ENCODE results near the gene GCSH. TPM values are rescaled to one million over a fixed set of nuclear protein-coding genes. Genes with fewer than 3 reads are reported as not detected.

GCSH gene
- total RNA-seq, 4 donors from 2014 or later, result 5.6 to 13.0 (median 8.9) TPM; not detected in 1

DNA sequence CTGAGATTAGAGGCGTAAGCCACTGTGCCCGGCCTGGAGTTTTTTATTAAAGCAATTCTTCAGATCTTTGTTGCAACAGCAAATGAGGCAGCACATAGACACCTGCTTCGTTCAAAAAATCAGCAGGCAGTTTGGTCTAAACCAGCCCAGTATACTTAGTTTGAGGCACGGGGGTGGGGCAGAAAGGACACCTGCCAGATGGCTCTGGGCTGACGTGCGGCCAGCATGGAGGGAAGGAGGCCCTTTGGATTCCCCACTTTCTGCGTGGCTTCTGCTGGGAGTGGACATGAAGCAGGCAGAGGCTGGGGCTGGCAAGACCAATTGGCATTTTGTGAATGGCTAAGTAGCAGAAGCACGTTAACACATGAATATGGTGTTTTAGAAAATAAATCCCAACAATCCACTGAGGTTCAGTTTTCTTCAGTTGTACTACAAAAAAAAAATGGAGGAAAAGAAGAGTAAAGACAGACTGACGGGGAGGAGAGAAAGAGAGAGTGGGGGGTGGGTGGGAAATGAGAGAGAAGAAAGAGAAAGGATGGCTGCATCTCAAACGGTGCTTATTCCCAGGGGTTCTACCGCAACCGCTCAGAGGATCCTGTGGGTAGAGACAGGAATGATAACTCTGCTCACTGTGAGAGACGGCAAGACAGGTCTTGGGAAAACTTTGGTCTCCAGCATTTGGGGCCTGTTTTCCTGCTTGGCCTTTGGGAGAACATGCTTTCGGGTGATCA is 35.5 kb downstream of the GCSH start:
- Histone ChIP-seq H3K27ac (no peak overlapping the region), H3K4me1 (no peaks in the 10 kb centered on the region), H3K4me3 (no peak overlapping the region), H3K9me3 (no peaks in the 10 kb centered on the region), H3K36me3 (no peaks in the 10 kb centered on the region), H3K27me3 (no peaks in the 10 kb centered on the region)
- intact Hi-C loops (cut with DNase I; ENCODE audit: low total_unique reads), result no loop called here
- in situ Hi-C loops (cut with MboI; ENCODE audit: low pct_ligation_motif_present in 1 of 4, low pct_unique_long_range_greater_than_20kb in 1 of 4, low sequenced_read_pairs in 3 of 4), result no loop called here
- WGBS, 2 donors (ENCODE audit: low coverage in 1 of 2), result 84 to 88% methylated on average over 3 to 14 of the region's 14 CpGs
- TF ChIP-seq POLR2A (IDR thresholded peaks at IDR 0.05), result no peak
- TF ChIP-seq, protein P1, sequence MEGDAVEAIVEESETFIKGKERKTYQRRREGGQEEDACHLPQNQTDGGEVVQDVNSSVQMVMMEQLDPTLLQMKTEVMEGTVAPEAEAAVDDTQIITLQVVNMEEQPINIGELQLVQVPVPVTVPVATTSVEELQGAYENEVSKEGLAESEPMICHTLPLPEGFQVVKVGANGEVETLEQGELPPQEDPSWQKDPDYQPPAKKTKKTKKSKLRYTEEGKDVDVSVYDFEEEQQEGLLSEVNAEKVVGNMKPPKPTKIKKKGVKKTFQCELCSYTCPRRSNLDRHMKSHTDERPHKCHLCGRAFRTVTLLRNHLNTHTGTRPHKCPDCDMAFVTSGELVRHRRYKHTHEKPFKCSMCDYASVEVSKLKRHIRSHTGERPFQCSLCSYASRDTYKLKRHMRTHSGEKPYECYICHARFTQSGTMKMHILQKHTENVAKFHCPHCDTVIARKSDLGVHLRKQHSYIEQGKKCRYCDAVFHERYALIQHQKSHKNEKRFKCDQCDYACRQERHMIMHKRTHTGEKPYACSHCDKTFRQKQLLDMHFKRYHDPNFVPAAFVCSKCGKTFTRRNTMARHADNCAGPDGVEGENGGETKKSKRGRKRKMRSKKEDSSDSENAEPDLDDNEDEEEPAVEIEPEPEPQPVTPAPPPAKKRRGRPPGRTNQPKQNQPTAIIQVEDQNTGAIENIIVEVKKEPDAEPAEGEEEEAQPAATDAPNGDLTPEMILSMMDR (IDR thresholded peaks at IDR 0.05), result no peak
- TF ChIP-seq POLR2AphosphoS5 (IDR thresholded peaks at IDR 0.05), result no peak
- TF ChIP-seq EP300 (IDR thresholded peaks at IDR 0.05; ENCODE audit: low read depth), result no peak
- no peak for DNase-seq

DNA sequence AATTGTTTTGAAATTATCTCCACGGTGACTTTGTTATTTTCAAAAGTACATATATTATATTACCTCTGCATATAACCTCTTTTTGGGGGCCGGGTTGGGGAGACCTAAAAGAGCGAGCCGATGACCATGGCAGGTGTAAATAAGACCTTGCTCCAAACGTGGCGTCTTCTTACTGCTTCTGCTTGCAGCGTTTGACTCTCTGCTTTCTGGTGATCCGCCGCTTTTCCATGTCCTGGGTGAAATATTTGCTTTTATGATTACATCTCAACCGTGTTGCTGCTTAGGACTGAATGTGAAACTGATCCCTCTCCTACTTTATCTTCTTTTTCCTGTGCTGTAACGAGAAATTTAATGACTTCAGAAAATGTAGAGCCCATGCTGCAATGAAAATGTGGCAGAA is 42.4 kb downstream of the GCSH start:
- no peak overlapping the region for H3K27ac ChIP-seq
- H3K27me3 ChIP-seq, result no peaks in the 10 kb centered on the region
- 82 to 84% methylated on average over 10 to 11 of the region's 11 CpGs for WGBS, 2 donors (ENCODE audit: low coverage in 1 of 2)
- peaks cover 10 to 12% of the 10 kb centered on the region in 2 donors for H3K9me3 ChIP-seq
- in situ Hi-C loops (cut with MboI; ENCODE audit: low pct_ligation_motif_present in 1 of 4, low pct_unique_long_range_greater_than_20kb in 1 of 4, low sequenced_read_pairs in 3 of 4) (no loop called here), intact Hi-C loops (cut with DNase I; ENCODE audit: low total_unique reads) (no loop called here)
- no peaks in the 10 kb centered on the region for H3K36me3 ChIP-seq
- H3K4me1 ChIP-seq, result no peaks in the 10 kb centered on the region
- DNase-seq, result no peak
- TF ChIP-seq POLR2AphosphoS5 (IDR thresholded peaks at IDR 0.05), result no peak
- no peak for TF ChIP-seq POLR2A (IDR thresholded peaks at IDR 0.05)
- TF ChIP-seq, protein P1 (IDR thresholded peaks at IDR 0.05), result no peak
- H3K4me3 ChIP-seq, result no peak overlapping the region

DNA sequence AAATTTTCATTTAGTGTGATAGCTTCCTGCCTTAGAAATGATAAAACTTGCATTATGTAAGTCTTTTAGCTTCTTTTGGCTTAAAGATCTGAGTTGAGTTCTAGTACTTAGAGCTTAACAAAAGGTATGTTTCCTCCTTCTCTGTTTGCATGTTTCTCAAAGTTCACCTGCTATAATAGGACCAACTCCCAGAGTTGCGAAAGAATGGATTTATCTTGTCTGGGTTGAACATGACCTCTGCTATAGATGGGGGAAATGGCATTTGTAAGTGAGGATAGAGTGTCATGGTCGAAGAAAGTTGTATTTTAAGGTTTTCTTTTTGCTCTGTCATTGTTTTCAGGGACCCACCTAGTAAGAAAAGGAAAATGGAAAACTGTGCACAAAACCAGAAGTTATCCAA is 53.4 kb downstream of the GCSH start:
- DNase-seq, result no peak
- intact Hi-C loops (cut with DNase I; ENCODE audit: low total_unique reads), result no loop called here
- in situ Hi-C loops (cut with MboI; ENCODE audit: low pct_ligation_motif_present in 1 of 4, low pct_unique_long_range_greater_than_20kb in 1 of 4, low sequenced_read_pairs in 3 of 4), result loop anchor here in 3 of 4 donors (25.0 kb wide), 1 partner anchor 694 kb away; no protein-coding TSS in a partner anchor
- H3K27me3 ChIP-seq, result no peaks in the 10 kb centered on the region
- peaks cover 0 to 43% (median 16%) of the 10 kb centered on the region in 4 donors for H3K36me3 ChIP-seq
- H3K27ac ChIP-seq, result no peak overlapping the region
- TF ChIP-seq, protein P1 (IDR thresholded peaks at IDR 0.05), result no peak
- H3K4me3 ChIP-seq, result no peak overlapping the region
- H3K9me3 ChIP-seq, result no peaks in the 10 kb centered on the region
- WGBS, 2 donors (ENCODE audit: low coverage in 1 of 2), result 94 to 100% methylated on average over 2 of the region's 2 CpGs
- H3K4me1 ChIP-seq, result peaks cover 0 to 17% (median 0%) of the 10 kb centered on the region in 4 donors

DNA sequence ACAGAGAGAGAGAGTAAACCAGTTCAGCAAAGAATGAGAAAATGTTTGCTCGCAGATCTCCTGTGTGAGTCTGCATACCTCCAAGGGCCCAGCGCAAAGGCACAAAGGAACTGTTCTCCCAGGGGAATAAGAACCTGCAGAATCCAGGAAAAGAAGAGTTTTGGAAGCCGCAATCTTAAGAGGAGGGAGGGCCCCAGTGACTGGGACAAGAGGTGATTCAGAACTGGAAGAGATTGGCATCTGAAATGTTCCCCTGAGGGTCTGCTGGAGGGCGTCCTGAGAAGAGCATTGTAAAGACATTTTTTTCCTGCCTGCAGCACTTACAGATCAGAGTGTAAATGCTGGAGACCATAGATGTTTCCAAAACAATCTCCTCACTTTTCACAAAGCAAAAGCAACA is 54.5 kb downstream of the GCSH start:
- H3K4me3 ChIP-seq, result no peak overlapping the region
- peaks cover 0 to 43% (median 16%) of the 10 kb centered on the region in 4 donors for H3K36me3 ChIP-seq
- TF ChIP-seq, protein P1 (IDR thresholded peaks at IDR 0.05), result no peak
- TF ChIP-seq POLR2AphosphoS5 (IDR thresholded peaks at IDR 0.05), result no peak
- intact Hi-C loops (cut with DNase I; ENCODE audit: low total_unique reads) (no loop called here), in situ Hi-C loops (cut with MboI; ENCODE audit: low pct_ligation_motif_present in 1 of 4, low pct_unique_long_range_greater_than_20kb in 1 of 4, low sequenced_read_pairs in 3 of 4) (loop anchor here in 3 of 4 donors (25.0 kb wide), 1 partner anchor 696 kb away; no protein-coding TSS in a partner anchor)
- H3K27ac ChIP-seq, result no peak overlapping the region
- DNase-seq, result no peak
- peaks cover 6 to 29% (median 8%) of the 10 kb centered on the region in 4 donors for H3K4me1 ChIP-seq
- H3K27me3 ChIP-seq, result no peaks in the 10 kb centered on the region
- 92 to 100% methylated on average over 2 to 4 of the region's 4 CpGs for whole genome bisulfite sequencing, 2 donors (ENCODE audit: low coverage in 1 of 2)
- H3K9me3 ChIP-seq, result no peaks in the 10 kb centered on the region

All from transverse colon (tissue), 4 donors.